Activated naive CD8-positive, alpha-beta T cell (primary cell): ENCODE measurements around the gene ERMARD.
"Not testable (repeated sequence)": the region's sequence is repeated elsewhere in the genome, so short reads cannot be mapped to it uniquely, and the experiment has no call there.

ENCODE experiments used
- H3K27ac Mint-ChIP-seq: one replicate; pipeline ENCODE4 v1.8.0; 2021; ENCODE audit warnings: mixed read lengths
- H3K27me3 Mint-ChIP-seq: one replicate; pipeline ENCODE4 v1.8.0; 2021; ENCODE audit warnings: mixed read lengths
- H3K36me3 Mint-ChIP-seq: one replicate; pipeline ENCODE4 v1.8.0; 2021; ENCODE audit warnings: mixed read lengths
- H3K4me1 Mint-ChIP-seq: one replicate; pipeline ENCODE4 v1.8.0; 2021; ENCODE audit warnings: low read depth, mixed read lengths
- H3K4me3 Mint-ChIP-seq: one replicate; pipeline ENCODE4 v1.8.0; 2021; ENCODE audit warnings: mild to moderate bottlenecking, mixed read lengths
- H3K9me3 Mint-ChIP-seq: one replicate; pipeline ENCODE4 v1.8.0; 2021; ENCODE audit warnings: low read depth, mixed read lengths

The ERMARD gene

DNA sequence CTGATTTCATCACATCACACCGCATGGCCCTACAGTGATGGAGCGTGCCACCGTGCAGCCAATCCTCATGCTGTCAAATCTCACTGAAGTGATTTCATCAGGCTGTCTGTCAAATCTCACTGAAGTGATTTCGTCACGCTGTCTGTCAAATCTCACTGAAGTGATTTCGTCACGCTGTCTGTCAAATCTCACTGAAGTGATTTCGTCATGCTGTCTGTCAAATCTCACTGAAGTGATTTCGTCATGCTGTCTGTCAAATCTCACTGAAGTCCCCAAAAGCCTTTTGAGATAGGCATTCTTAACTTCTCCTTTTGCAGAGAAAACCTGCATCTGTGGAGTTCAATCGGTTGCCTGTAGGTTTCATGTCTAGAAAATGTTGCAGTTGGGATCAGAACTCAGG, 14.4 kb downstream of the ERMARD start:
- not testable (repeated sequence) for H3K27me3 Mint-ChIP-seq, H3K9me3 Mint-ChIP-seq, H3K36me3 Mint-ChIP-seq, H3K4me1 Mint-ChIP-seq, H3K27ac Mint-ChIP-seq, H3K4me3 Mint-ChIP-seq

DNA sequence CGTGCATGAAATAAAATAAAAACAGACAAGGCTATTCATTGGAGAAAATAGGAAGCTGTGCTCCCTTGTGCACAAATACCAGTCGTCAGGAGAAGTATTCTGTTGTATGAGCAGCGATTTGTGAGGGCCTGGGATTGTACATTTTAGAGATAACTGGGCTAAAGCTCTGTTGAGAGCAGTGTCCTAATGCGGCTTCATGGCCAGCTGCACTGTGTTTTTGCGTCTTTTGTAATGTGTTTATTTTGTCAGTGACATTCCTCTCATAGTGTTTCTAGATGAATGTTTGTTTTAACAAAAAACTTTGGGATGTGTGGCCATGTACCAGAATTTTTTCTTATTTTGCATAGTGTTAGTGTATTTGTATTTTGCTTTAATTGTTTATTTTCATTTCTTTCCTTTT, 14.8 kb downstream of the ERMARD start:
- Mint-ChIP-seq H3K4me1 (no peaks in the 10 kb centered on the region), H3K36me3 (peaks cover 9% of the 10 kb centered on the region), H3K27ac (no peak overlapping the region), H3K4me3 (no peak overlapping the region), H3K27me3 (no peaks in the 10 kb centered on the region), H3K9me3 (no peaks in the 10 kb centered on the region)

DNA sequence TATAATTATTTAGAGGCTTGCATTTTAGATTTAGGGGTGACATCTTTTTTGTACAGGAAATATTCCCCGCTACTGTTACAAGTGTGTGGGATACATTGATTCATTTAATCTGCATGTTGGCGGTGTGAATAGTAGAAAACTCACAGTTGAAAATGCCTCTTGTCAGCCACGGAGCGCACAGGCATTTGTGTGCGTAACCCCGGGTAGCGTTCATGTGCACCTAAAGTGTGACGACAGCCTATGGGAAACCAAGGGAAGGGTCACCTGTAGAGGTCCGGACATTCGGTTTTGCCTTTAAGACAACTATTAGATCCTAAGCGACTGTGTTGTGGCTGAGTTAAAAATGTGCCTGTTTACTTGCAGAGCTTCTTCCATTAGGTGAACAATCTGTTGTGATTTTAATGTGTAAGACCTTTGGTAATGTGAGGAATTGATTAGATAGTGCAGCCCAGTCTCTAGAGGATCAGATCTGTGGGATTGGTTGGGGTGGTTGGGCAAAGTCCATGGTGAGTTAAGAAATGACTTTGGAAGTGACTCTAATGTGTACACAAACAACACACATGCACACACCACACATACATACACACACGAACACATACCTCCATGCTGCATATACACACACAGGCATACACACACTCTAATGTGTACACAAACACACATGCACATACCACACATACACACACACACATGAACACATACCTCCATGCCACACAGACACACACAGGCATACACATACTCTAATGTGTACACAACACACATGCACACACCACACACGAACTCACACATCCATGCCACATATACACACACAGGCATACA, 15.7 kb downstream of the ERMARD start:
- H3K27ac Mint-ChIP-seq: no peak overlapping the region
- H3K27me3 Mint-ChIP-seq: no peaks in the 10 kb centered on the region
- H3K4me1 Mint-ChIP-seq: no peaks in the 10 kb centered on the region
- no peak overlapping the region for H3K4me3 Mint-ChIP-seq
- peaks cover 11% of the 10 kb centered on the region for H3K36me3 Mint-ChIP-seq
- H3K9me3 Mint-ChIP-seq: no peaks in the 10 kb centered on the region

DNA sequence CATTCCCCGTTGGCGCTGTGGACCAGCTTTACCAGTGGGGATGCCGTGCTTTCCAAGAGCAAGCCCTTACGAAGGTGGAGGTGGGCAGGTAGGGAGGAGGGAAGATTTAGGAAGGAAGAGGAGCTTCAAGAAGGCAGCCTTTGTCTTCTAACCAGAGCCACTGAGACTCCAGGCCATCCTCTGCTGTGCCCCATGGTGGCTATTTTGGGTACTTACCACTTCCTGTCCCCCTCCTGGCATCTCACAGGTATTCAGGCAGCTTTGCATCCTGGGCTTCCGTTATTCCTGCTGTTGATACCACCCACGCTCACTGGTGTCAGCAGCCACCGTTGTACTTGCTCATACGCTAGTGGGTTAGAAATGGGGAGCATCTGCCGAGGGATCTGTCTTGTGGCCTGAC, 22.9 kb downstream of the ERMARD start:
- Mint-ChIP-seq H3K4me1 (no peaks in the 10 kb centered on the region), H3K36me3 (peaks cover 14% of the 10 kb centered on the region), H3K27me3 (no peaks in the 10 kb centered on the region), H3K27ac (no peak overlapping the region), H3K4me3 (no peak overlapping the region), H3K9me3 (no peaks in the 10 kb centered on the region)

- Mint-ChIP-seq H3K27ac (no peak overlapping the region), H3K27me3 (no peaks in the 10 kb centered on the region), H3K36me3 (peaks cover 13% of the 10 kb centered on the region), H3K4me1 (no peaks in the 10 kb centered on the region), H3K4me3 (no peak overlapping the region), H3K9me3 (no peaks in the 10 kb centered on the region)
Measured at GRCh38 chr6:169775321-169775720, 23.9 kb downstream of the ERMARD start.

DNA sequence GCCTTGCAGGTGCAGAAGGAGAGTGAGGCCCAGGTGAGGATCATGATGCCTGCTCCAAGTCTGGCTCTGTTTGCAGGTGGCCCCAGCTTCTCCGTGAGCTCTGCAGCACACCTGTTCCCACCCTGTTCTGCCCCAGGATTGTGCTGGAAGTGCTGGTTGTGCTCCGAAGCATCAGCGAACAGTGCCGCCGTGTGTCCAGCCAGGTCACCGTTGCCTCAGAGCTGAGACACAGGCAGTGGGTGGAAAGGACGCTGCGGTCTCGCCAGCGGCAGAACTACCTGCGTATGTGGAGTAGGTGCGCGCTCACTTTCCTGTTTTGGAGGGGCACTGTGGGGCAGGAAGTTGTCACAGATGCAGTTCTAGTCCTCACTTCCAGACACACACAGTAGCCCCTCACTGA, 25.0 kb downstream of the ERMARD start:
- Mint-ChIP-seq H3K27ac (no peak overlapping the region), H3K4me3 (no peak overlapping the region), H3K4me1 (no peaks in the 10 kb centered on the region), H3K9me3 (no peaks in the 10 kb centered on the region), H3K36me3 (peaks cover 21% of the 10 kb centered on the region), H3K27me3 (no peaks in the 10 kb centered on the region)

DNA sequence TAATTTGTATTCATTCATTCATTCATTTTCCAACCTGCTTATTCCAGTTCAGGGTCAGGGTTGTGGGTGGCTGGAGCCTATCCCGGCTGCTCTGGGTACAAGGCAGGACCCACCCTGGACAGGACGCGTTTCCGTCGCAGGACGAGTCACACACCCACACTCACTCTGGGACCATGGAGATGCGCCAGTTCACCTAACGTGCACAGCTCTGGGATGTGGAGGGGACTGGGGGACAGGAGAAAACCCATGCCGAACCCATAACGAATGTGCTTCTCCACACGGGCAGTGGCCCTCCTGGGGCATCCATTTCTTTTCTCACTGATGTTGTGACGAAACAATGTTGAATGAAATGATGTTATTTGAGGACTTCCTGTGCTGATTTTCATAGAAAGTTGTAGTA, 26.5 kb downstream of the ERMARD start:
- Mint-ChIP-seq H3K4me3 (no peak overlapping the region), H3K36me3 (peaks cover 19% of the 10 kb centered on the region), H3K27me3 (no peaks in the 10 kb centered on the region), H3K9me3 (no peaks in the 10 kb centered on the region), H3K27ac (no peak overlapping the region), H3K4me1 (no peaks in the 10 kb centered on the region)

DNA sequence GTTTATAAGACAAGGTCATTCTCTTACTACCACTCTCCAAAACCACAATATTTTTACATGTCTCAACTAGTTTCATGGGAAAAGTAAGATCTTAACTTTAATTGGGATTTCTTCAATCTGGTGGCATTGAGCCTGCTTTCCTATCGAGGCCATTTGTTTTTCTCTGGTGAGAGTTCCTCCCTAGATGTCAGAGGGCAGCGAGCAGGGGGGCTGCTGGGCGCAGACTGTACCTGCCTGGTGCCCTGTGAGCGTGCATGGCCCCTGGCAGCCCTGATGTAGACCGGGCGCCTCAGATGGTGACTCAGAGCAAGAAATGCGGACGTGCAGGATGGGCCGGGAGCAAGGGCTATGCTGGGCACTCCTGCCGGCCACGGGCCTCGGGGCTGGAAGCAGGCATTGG, 27.2 kb downstream of the ERMARD start:
- H3K4me3 Mint-ChIP-seq: no peak overlapping the region
- H3K9me3 Mint-ChIP-seq: no peaks in the 10 kb centered on the region
- H3K27me3 Mint-ChIP-seq: no peaks in the 10 kb centered on the region
- H3K4me1 Mint-ChIP-seq: no peaks in the 10 kb centered on the region
- H3K36me3 Mint-ChIP-seq: peaks cover 21% of the 10 kb centered on the region
- no peak overlapping the region for H3K27ac Mint-ChIP-seq

DNA sequence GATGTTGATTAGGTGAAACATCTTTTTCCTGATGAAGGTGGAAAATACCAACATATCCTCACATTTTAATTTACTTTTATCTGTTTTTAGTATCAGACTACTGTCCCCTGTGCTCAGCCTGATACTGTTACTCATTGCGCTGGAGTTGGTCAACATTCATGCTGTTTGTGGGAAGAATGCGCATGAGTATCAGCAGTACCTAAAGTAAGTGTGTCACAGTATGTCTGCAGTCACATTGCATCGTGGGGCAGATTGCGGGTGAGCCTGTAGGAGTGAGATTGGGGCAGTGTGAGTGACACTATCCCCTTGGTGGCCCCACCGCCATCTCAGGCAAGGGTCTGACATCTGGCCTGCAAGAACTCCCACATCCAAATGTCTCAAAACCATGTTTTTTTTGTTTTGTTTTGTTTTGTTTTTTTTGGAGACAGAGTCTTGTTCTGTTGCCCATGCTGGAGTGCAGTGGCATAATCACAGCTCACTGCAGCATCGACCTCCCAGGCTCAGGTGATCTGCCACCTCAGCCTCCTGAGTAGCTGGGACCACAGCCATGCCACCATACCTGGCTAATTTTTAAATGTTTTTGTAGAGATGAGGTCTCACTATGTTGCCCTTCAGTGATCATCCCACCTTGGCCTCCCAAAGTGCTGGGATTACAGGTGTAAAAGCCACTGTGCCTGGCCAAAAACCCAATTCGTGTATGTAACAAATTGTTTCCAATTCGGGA, 27.8 kb downstream of the ERMARD start:
- H3K27me3 Mint-ChIP-seq: no peaks in the 10 kb centered on the region
- no peaks in the 10 kb centered on the region for H3K9me3 Mint-ChIP-seq
- no peaks in the 10 kb centered on the region for H3K4me1 Mint-ChIP-seq
- H3K27ac Mint-ChIP-seq: no peak overlapping the region
- peaks cover 27% of the 10 kb centered on the region for H3K36me3 Mint-ChIP-seq
- H3K4me3 Mint-ChIP-seq: no peak overlapping the region

DNA sequence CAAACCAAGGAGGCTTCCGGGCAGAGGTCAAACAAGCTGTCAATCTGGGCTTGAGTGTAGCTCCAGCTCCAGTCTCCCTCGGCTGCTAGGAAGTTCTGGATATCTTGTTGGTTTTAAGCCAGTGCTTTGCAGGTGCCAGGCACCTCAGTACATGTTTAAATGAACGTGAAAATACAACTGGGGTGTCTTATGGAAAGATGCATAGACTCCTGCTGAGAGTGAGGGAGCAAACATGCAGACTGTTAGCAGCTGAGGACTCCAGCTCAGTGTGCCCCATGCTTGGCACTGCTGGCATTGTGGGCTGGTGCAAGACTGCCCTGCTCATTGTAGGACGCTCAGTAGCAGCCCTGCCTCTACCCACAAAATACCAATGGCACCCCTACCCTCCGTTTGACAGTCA, 28.5 kb downstream of the ERMARD start:
- Mint-ChIP-seq H3K4me1 (no peaks in the 10 kb centered on the region), H3K27me3 (no peaks in the 10 kb centered on the region), H3K9me3 (no peaks in the 10 kb centered on the region), H3K27ac (no peak overlapping the region), H3K36me3 (peaks cover 27% of the 10 kb centered on the region), H3K4me3 (no peak overlapping the region)

GRCh38 chr6:169780571-169781091, 29.2 kb downstream of the ERMARD start:
- peaks cover 26% of the 10 kb centered on the region for H3K36me3 Mint-ChIP-seq
- no peaks in the 10 kb centered on the region for H3K9me3 Mint-ChIP-seq
- H3K4me1 Mint-ChIP-seq: no peaks in the 10 kb centered on the region

GRCh38 chr6:169782966-169783365, 31.5 kb downstream of the ERMARD start:
- Mint-ChIP-seq H3K27me3 (no peaks in the 10 kb centered on the region), H3K36me3 (peaks cover 18% of the 10 kb centered on the region), H3K4me1 (no peaks in the 10 kb centered on the region), H3K27ac (no peak overlapping the region), H3K4me3 (no peak overlapping the region), H3K9me3 (no peaks in the 10 kb centered on the region)

More at GRCh38 chr6:169780571-169781091, 29.2 kb downstream of the ERMARD start:
- Mint-ChIP-seq H3K27ac (no peak overlapping the region), H3K27me3 (no peaks in the 10 kb centered on the region), H3K4me3 (no peak overlapping the region)

GRCh38 chr6:169783401-169783800, 32.0 kb downstream of the ERMARD start:
- Mint-ChIP-seq H3K4me1 (no peaks in the 10 kb centered on the region), H3K36me3 (peaks cover 18% of the 10 kb centered on the region), H3K27me3 (no peaks in the 10 kb centered on the region), H3K9me3 (no peaks in the 10 kb centered on the region), H3K4me3 (no peak overlapping the region), H3K27ac (no peak overlapping the region)

DNA sequence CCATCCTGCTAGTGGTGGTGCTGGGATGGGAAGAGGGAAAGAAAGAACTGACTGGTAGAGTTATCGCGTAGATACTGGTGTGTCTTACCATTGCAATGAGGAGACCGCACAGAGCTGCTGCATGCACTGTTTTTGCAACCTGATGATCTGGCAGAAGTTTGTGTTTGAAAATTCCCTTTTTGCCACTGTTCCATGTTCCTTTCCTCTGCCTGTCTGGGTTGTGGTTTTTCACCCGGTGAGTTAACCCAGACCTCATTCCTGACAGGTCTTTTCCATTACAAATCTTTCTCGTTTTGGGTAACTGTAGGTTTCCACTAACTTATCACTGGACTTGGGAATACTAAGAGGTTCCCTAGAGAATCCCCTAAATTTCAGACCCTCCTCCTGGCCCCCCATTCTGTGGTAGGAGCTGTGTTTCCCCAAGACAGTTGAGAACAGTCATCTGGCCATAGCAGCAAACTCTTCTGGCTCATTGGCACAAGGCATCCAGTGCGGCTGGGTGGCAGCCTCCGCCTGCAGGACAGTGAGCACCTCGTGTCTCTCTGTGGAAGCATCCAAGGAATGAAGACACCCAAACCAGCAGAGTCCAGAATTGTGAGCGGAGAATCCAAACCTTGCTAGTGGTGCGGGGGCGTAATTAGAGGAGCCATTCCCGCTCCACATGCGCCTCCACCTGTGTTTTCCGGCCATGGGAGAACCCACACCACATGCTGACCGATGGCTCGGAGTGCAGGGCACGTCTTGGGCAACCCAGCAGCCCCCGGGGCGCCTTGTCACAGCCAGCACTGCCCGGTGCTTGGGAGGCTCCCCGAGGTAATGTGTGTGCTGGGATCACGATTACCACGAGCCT, 32.8 kb downstream of the ERMARD start:
- Mint-ChIP-seq H3K9me3 (no peaks in the 10 kb centered on the region), H3K4me3 (no peak overlapping the region), H3K27me3 (no peaks in the 10 kb centered on the region), H3K4me1 (no peaks in the 10 kb centered on the region), H3K27ac (no peak overlapping the region), H3K36me3 (peaks cover 18% of the 10 kb centered on the region)

DNA sequence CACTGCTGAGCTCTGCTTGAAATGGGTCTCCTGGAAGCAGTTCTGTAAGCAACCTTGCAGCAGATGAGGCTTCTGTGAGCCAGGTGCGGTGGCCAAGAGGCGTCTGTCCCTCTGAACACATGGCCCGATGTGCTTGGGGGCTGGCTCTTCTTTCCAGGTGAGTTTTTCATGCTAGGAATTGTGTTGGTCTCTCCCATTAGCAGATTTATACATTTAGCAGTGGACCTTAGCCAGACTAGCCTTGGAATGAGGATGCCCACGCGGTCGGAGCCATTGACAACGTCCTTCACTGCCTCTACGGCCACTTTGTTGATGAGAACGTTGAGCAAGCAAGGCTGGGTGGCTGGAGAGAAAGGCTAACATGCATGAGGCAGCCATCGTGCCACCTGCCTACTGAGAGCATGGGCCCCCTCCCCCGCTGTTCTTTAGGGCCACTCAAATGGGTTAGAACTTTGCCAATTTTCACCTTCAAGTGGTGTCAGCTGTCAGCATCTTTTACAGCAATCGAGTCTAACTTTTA, 33.5 kb downstream of the ERMARD start:
- no peaks in the 10 kb centered on the region for H3K9me3 Mint-ChIP-seq
- no peak overlapping the region for H3K27ac Mint-ChIP-seq
- no peaks in the 10 kb centered on the region for H3K27me3 Mint-ChIP-seq
- H3K36me3 Mint-ChIP-seq: peaks cover 18% of the 10 kb centered on the region
- peaks cover 3% of the 10 kb centered on the region for H3K4me1 Mint-ChIP-seq
- no peak overlapping the region for H3K4me3 Mint-ChIP-seq
